HepG2 (cell line): ENCODE data around the gene ZKSCAN4. TPM values are rescaled to one million over a fixed set of nuclear protein-coding genes. Genes with fewer than 3 reads are reported as not detected.

ENCODE experiments used
- ATF4 ChIP-seq, 2 experiments: fragments of 450-650 bp in 1 of 2; sonication (generic) in 1 of 2; formaldehyde crosslinking; IDR thresholded peaks; 2 replicates each; pipeline versions ENCODE4 v1.5.0 to v1.8.0; 2020 to 2022; ENCODE audit warnings: mild to moderate bottlenecking in 1 of 2, missing genetic modification reagents in 1 of 2
- CBX1 ChIP-seq: IDR thresholded peaks from one replicate; pipeline ENCODE4 v1.6.1; 2016; ENCODE audit warnings: antibody characterized with exemption, low read depth
- CREB1 ChIP-seq, 2 experiments: fragments of 450-650 bp in 1 of 2; IDR thresholded peaks; 2 replicates each; pipeline ENCODE4 v1.6.1; 2016 to 2017; ENCODE audit warnings: control low read depth in 1 of 2, mild to moderate bottlenecking in 1 of 2, missing compliant biosample characterization in 1 of 2, missing genetic modification characterization in 1 of 2
- CTCF ChIP-seq: sonication (generic); formaldehyde crosslinking; IDR thresholded peaks from 2 replicates; pipeline ENCODE4 v1.5.0; 2020; ENCODE audit warnings: mild to moderate bottlenecking, missing genetic modification reagents, moderate library complexity
- EHMT2 ChIP-seq: fragments of 200-600 bp; sonication (generic); IDR thresholded peaks from 2 replicates; pipeline ENCODE4 v1.7.0; 2017; ENCODE audit warnings: antibody characterized with exemption, low read depth, low read length, borderline replicate concordance
- EP300 ChIP-seq, 3 experiments: sonication (generic) in 1 of 3; formaldehyde crosslinking in 1 of 3; IDR thresholded peaks; 2 replicates each; pipeline versions ENCODE4 v1.5.1 to v1.6.1; 2011 to 2020; ENCODE audit warnings: low read depth in 2 of 3, low read length in 2 of 3, borderline replicate concordance in 1 of 3, improper control_type of control experiment in 1 of 3, mild to moderate bottlenecking in 1 of 3, missing genetic modification reagents in 1 of 3, moderate library complexity in 1 of 3
- ERF ChIP-seq: IDR thresholded peaks from 2 replicates; pipeline ENCODE4 v1.6.1; 2018; ENCODE audit warnings: missing biosample characterization, missing genetic modification reagents
- HMG20A ChIP-seq: IDR thresholded peaks from 2 replicates; pipeline ENCODE4 v1.6.1; 2016; ENCODE audit warnings: borderline replicate concordance
- KLF12 ChIP-seq: sonication (generic); formaldehyde crosslinking; IDR thresholded peaks from 2 replicates; pipeline ENCODE4 v1.4.0; 2020; ENCODE audit warnings: missing genetic modification reagents, borderline replicate concordance
- MXD4 ChIP-seq: IDR thresholded peaks from 2 replicates; pipeline ENCODE4 v1.6.1; 2016; ENCODE audit warnings: mild to moderate bottlenecking, missing biosample characterization, missing genetic modification reagents
- NBN ChIP-seq: fragments of 450-650 bp; conservative IDR thresholded peaks from 2 replicates; pipeline ENCODE4 v1.6.1; 2017
- RCOR2 ChIP-seq: IDR thresholded peaks from 2 replicates; pipeline ENCODE4 v1.6.1; 2016; ENCODE audit warnings: missing biosample characterization, missing genetic modification reagents
- SAFB2 ChIP-seq: sonication (generic); formaldehyde crosslinking; IDR thresholded peaks from 2 replicates; pipeline ENCODE4 v1.5.1; 2020; ENCODE audit warnings: missing genetic modification reagents, low read depth, mild to moderate bottlenecking, borderline replicate concordance
- SIN3B ChIP-seq: fragments of 150-350 bp; IDR thresholded peaks from 2 replicates; pipeline ENCODE4 v1.6.1; 2014; ENCODE audit warnings: low read length
- SKI ChIP-seq: fragments of 450-650 bp; IDR thresholded peaks from one replicate; pipeline ENCODE4 v1.6.1; 2018; ENCODE audit warnings: mild to moderate bottlenecking; ENCODE audit not compliant: partially characterized antibody
- YY1 ChIP-seq: IDR thresholded peaks from 2 replicates; pipeline ENCODE4 v1.6.1; 2011; ENCODE audit warnings: low read length, low read depth, moderate library complexity, mild to moderate bottlenecking; ENCODE audit not compliant: insufficient read depth, insufficient replicate concordance
- ZBTB14 ChIP-seq: sonication (generic); formaldehyde crosslinking; IDR thresholded peaks from 2 replicates; pipeline ENCODE4 v1.4.0; 2020; ENCODE audit warnings: missing genetic modification reagents
- ZFP36L1 ChIP-seq: sonication (generic); formaldehyde crosslinking; IDR thresholded peaks from 2 replicates; pipeline ENCODE4 v1.8.0; 2022; ENCODE audit warnings: mild to moderate bottlenecking, missing genetic modification reagents, moderate library complexity
- ZMYM4 ChIP-seq: sonication (generic); formaldehyde crosslinking; IDR thresholded peaks from 2 replicates; pipeline ENCODE4 v1.8.1; 2023; ENCODE audit warnings: mild to moderate bottlenecking, missing genetic modification reagents
- ZNF12 ChIP-seq: sonication (generic); formaldehyde crosslinking; IDR thresholded peaks from 2 replicates; pipeline ENCODE4 v1.5.0; 2020; ENCODE audit warnings: missing genetic modification reagents
- ZNF30 ChIP-seq: sonication (generic); formaldehyde crosslinking; IDR thresholded peaks from 2 replicates; pipeline ENCODE4 v1.5.0; 2020; ENCODE audit warnings: mild to moderate bottlenecking, missing genetic modification reagents
- ZNF362 ChIP-seq: sonication (generic); formaldehyde crosslinking; IDR thresholded peaks from 2 replicates; pipeline ENCODE4 v1.4.0; 2020; ENCODE audit warnings: missing genetic modification reagents, mild to moderate bottlenecking, borderline replicate concordance
- ZNF451 ChIP-seq: sonication (generic); formaldehyde crosslinking; IDR thresholded peaks from 2 replicates; pipeline ENCODE4 v1.5.0; 2020; ENCODE audit warnings: mild to moderate bottlenecking, missing genetic modification reagents
- ZNF580 ChIP-seq: IDR thresholded peaks from 2 replicates; pipeline ENCODE4 v1.6.1; 2016; ENCODE audit warnings: low read depth, borderline replicate concordance
- polyA plus RNA-seq, 8 experiments: library from polyadenylated mRNA; depleted of rRNA in 3 of 8; stranded (reverse) in 7 of 8; unstranded in 1 of 8; fragments of >200 nt; fragmentation: Illumina TruSeq in 4 of 8; extraction: Trizol in 4 of 8; gene quantifications; 2 replicates each; pipeline versions ENCODE4 v1.2.1 to v1.2.3, GENCODE V29; 2011 to 2016; ENCODE audit warnings: low read depth in 4 of 8, missing spikeins in 1 of 8, mixed read lengths in 1 of 8; ENCODE audit not compliant: insufficient read depth in 1 of 8
- total RNA-seq, 5 experiments: library from RNA; depleted of rRNA; stranded (reverse); fragments of >200 nt; fragmentation: Illumina TruSeq; extraction: Trizol; gene quantifications; 2 replicates each; pipeline ENCODE4 v1.2.3, GENCODE V29; 2016; ENCODE audit warnings: low read depth in 1 of 5

ZKSCAN4 gene
- total and polyA plus RNA-seq, 2 of the 13 experiments (the other 11 are each of a cell fraction or from before 2014, with no cell fraction given) = 2.9 to 7.8 TPM

GRCh38 chr6:28212510-28213212, 39.4 kb downstream of the ZKSCAN4 start (continued):
- TF ChIP-seq ZMYM4 (peak; percentile 77; the same call in 1 of the 2 replicates), ZNF451 (no peak), EHMT2 (no peak), RCOR2 (CRISPR knock-in tag) (peak; percentile 56), ZNF12 (CRISPR knock-in tag) (no peak), NBN (no peak), CTCF (CRISPR knock-in tag) (peak; percentile 46), CREB1 (IDR thresholded peaks at IDR 0.05) (peak; percentile 62), CREB1 (CRISPR knock-in tag; IDR thresholded peaks at IDR 0.05) (peak; percentile 81), HMG20A (0 out of 2 replicates have a peak, but pooled peaks have one; percentile 55), SIN3B (no peak), ZFP36L1 (CRISPR knock-in tag) (0 out of 2 replicates have a peak, but pooled peaks have one; percentile 40), YY1 (no peak), CBX1 (no peak), ZNF362 (CRISPR knock-in tag) (no peak), ATF4 (CRISPR knock-in tag; IDR thresholded peaks at IDR 0.05) (0 out of 4 replicates have a peak, but pooled peaks of 1 of the 2 experiments have one; percentile 49), EP300 (IDR thresholded peaks at IDR 0.05; ENCODE audit: low read depth in 2 of 2, low read length in 2 of 2) (0 out of 4 replicates have a peak, but pooled peaks of 1 of the 2 experiments have one; percentile 12), EP300 (CRISPR knock-in tag; IDR thresholded peaks at IDR 0.05; ENCODE audit: borderline replicate concordance) (no peak), KLF12 (CRISPR knock-in tag) (no peak), ZBTB14 (CRISPR knock-in tag) (no peak), ZNF30 (CRISPR knock-in tag) (no peak), SKI (no peak), SAFB2 (no peak), ZNF580 (CRISPR knock-in tag) (peak; percentile 77), MXD4 (CRISPR knock-in tag) (peak; percentile 70), ERF (peak; percentile 63; the same call in 1 of the 2 replicates)
